Activated CD4-positive, alpha-beta T cell treated with anti-CD3 and anti-CD28 coated beads, Interleukin-2, amount 10 ng/mL, durations not matched to agents 24 days and 14 days (primary cell): Measurements from ENCODE around the gene UBR3. TPM values are rescaled to one million over a fixed set of nuclear protein-coding genes. Genes with fewer than 3 reads are reported as not detected.
"Not testable (repeated sequence)": the region's sequence is repeated elsewhere in the genome, so short reads cannot be mapped to it uniquely, and the experiment has no call there.

Experiments used
- DNase-seq: peaks from one replicate; pipeline ENCODE4 v3.0.0; 2022
- H3K27ac Mint-ChIP-seq: one replicate; pipeline ENCODE4 v1.8.0; 2022; ENCODE audit warnings: mild to moderate bottlenecking, mixed read lengths
- H3K27me3 Mint-ChIP-seq: one replicate; pipeline ENCODE4 v1.8.0; 2022; ENCODE audit warnings: mixed read lengths
- H3K36me3 Mint-ChIP-seq: one replicate; pipeline ENCODE4 v1.8.0; 2022; ENCODE audit warnings: low read depth, mild to moderate bottlenecking, mixed read lengths
- H3K4me1 Mint-ChIP-seq: one replicate; pipeline ENCODE4 v1.8.0; 2021; ENCODE audit warnings: mixed read lengths
- H3K4me3 Mint-ChIP-seq: one replicate; pipeline ENCODE4 v1.8.0; 2022; ENCODE audit warnings: mild to moderate bottlenecking, moderate library complexity, mixed read lengths
- H3K9me3 Mint-ChIP-seq: one replicate; pipeline ENCODE4 v1.8.0; 2021; ENCODE audit warnings: mixed read lengths
- intact Hi-C: fragments of 100-400 bp; cut with micrococcal nuclease; formaldehyde crosslinking; loops from one replicate; pipeline ENCODE4 v1.15.1; 2023
- total RNA-seq: library from RNA; stranded (reverse); gene quantifications from 2 replicates; pipeline ENCODE4 v1.2.3, GENCODE V29; 2022

The UBR3 gene
- total RNA-seq, 1 donor from 2014 or later, result 25.8 TPM

- Mint-ChIP-seq H3K27me3 (no peaks in the 10 kb centered on the region), H3K9me3 (no peaks in the 10 kb centered on the region), H3K36me3 (peaks cover 15% of the 10 kb centered on the region), H3K4me3 (no peak overlapping the region), H3K27ac (no peak overlapping the region), H3K4me1 (no peaks in the 10 kb centered on the region)
- intact Hi-C loops, result no loop called here
- no peak for DNase-seq
Measured at GRCh38 chr2:169910109-169910799, 83.0 kb downstream of the UBR3 start.

GRCh38 chr2:169911119-169911518, 83.9 kb downstream of the UBR3 start:
- Mint-ChIP-seq H3K4me3 (no peak overlapping the region), H3K36me3 (peaks cover 15% of the 10 kb centered on the region), H3K27ac (no peak overlapping the region), H3K27me3 (no peaks in the 10 kb centered on the region), H3K9me3 (no peaks in the 10 kb centered on the region), H3K4me1 (no peaks in the 10 kb centered on the region)
- no peak for DNase-seq
- intact Hi-C loops, result no loop called here

GRCh38 chr2:169916623-169917022, 89.4 kb downstream of the UBR3 start:
- Mint-ChIP-seq H3K4me1 (no peaks in the 10 kb centered on the region), H3K27me3 (no peaks in the 10 kb centered on the region), H3K27ac (no peak overlapping the region), H3K9me3 (no peaks in the 10 kb centered on the region), H3K36me3 (peaks cover 11% of the 10 kb centered on the region), H3K4me3 (no peak overlapping the region)
- no peak for DNase-seq
- intact Hi-C loops, result no loop called here

- Mint-ChIP-seq H3K4me3 (no peak overlapping the region), H3K36me3 (peaks cover 4% of the 10 kb centered on the region), H3K4me1 (no peaks in the 10 kb centered on the region), H3K9me3 (no peaks in the 10 kb centered on the region), H3K27ac (no peak overlapping the region), H3K27me3 (no peaks in the 10 kb centered on the region)
- DNase-seq, result no peak
- intact Hi-C loops, result no loop called here
Measured at GRCh38 chr2:169923977-169924376, 96.7 kb downstream of the UBR3 start.

GRCh38 chr2:169925968-169926367, 98.7 kb downstream of the UBR3 start:
- intact Hi-C loops, result loop anchor here (5.0 kb wide), 2 partner anchors 399 to 474 kb away; no protein-coding TSS in a partner anchor
- Mint-ChIP-seq H3K27ac (no peak overlapping the region), H3K9me3 (no peaks in the 10 kb centered on the region), H3K4me3 (no peak overlapping the region), H3K4me1 (no peaks in the 10 kb centered on the region), H3K36me3 (peaks cover 4% of the 10 kb centered on the region), H3K27me3 (no peaks in the 10 kb centered on the region)
- no peak for DNase-seq

GRCh38 chr2:169928463-169928864, 101.2 kb downstream of the UBR3 start:
- peaks cover 6% of the 10 kb centered on the region for H3K36me3 Mint-ChIP-seq
- intact Hi-C loops, result loop anchor here (1.0 to 5.0 kb wide), 3 partner anchors 100 to 476 kb away; no protein-coding TSS in a partner anchor
- no peak for DNase-seq

GRCh38 chr2:169933124-169933711, 106.0 kb downstream of the UBR3 start:
- no peak for DNase-seq
- no peaks in the 10 kb centered on the region for H3K4me1 Mint-ChIP-seq
- H3K27me3 Mint-ChIP-seq, result no peaks in the 10 kb centered on the region
- H3K27ac Mint-ChIP-seq, result no peak overlapping the region
- H3K36me3 Mint-ChIP-seq, result peaks cover 22% of the 10 kb centered on the region
- no peaks in the 10 kb centered on the region for H3K9me3 Mint-ChIP-seq
- intact Hi-C loops, result no loop called here
- no peak overlapping the region for H3K4me3 Mint-ChIP-seq

More at GRCh38 chr2:169928463-169928864, 101.2 kb downstream of the UBR3 start:
- Mint-ChIP-seq H3K4me3 (no peak overlapping the region), H3K27me3 (no peaks in the 10 kb centered on the region), H3K27ac (no peak overlapping the region), H3K4me1 (no peaks in the 10 kb centered on the region), H3K9me3 (no peaks in the 10 kb centered on the region)

- H3K36me3 Mint-ChIP-seq, result peaks cover 22% of the 10 kb centered on the region
- DNase-seq, H3K4me1 Mint-ChIP-seq, H3K9me3 Mint-ChIP-seq, H3K4me3 Mint-ChIP-seq, intact Hi-C loops, H3K27me3 Mint-ChIP-seq, H3K27ac Mint-ChIP-seq: not testable (repeated sequence)
Measured at GRCh38 chr2:169936652-169937051, 109.4 kb downstream of the UBR3 start.

- Mint-ChIP-seq H3K4me3 (no peak overlapping the region), H3K4me1 (peaks cover 6% of the 10 kb centered on the region), H3K9me3 (no peaks in the 10 kb centered on the region), H3K27me3 (no peaks in the 10 kb centered on the region), H3K36me3 (peaks cover 14% of the 10 kb centered on the region), H3K27ac (no peak overlapping the region)
- intact Hi-C loops, result no loop called here
- DNase-seq, result no peak
Measured at GRCh38 chr2:169945515-169945914, 118.3 kb downstream of the UBR3 start.

GRCh38 chr2:169946092-169946491, 118.8 kb downstream of the UBR3 start:
- no peaks in the 10 kb centered on the region for H3K9me3 Mint-ChIP-seq
- no peak overlapping the region for H3K4me3 Mint-ChIP-seq
- no peak overlapping the region for H3K27ac Mint-ChIP-seq
- no peaks in the 10 kb centered on the region for H3K27me3 Mint-ChIP-seq
- intact Hi-C loops, result no loop called here
- peaks cover 14% of the 10 kb centered on the region for H3K36me3 Mint-ChIP-seq
- peaks cover 6% of the 10 kb centered on the region for H3K4me1 Mint-ChIP-seq
- DNase-seq, result no peak

- DNase-seq, result no peak
- no peaks in the 10 kb centered on the region for H3K9me3 Mint-ChIP-seq
- H3K4me3 Mint-ChIP-seq, result no peak overlapping the region
- H3K4me1 Mint-ChIP-seq, result peaks cover 6% of the 10 kb centered on the region
- intact Hi-C loops, result no loop called here
- no peaks in the 10 kb centered on the region for H3K27me3 Mint-ChIP-seq
- peaks cover 14% of the 10 kb centered on the region for H3K36me3 Mint-ChIP-seq
- no peak overlapping the region for H3K27ac Mint-ChIP-seq
Measured at GRCh38 chr2:169946546-169946945, 119.3 kb downstream of the UBR3 start.

GRCh38 chr2:169955940-169956339, 128.7 kb downstream of the UBR3 start:
- no peak overlapping the region for H3K4me3 Mint-ChIP-seq
- H3K9me3 Mint-ChIP-seq, result no peaks in the 10 kb centered on the region
- peaks cover 12% of the 10 kb centered on the region for H3K36me3 Mint-ChIP-seq

GRCh38 chr2:169957219-169957618, 130.0 kb downstream of the UBR3 start:
- H3K27ac Mint-ChIP-seq, H3K27me3 Mint-ChIP-seq, H3K4me1 Mint-ChIP-seq, H3K9me3 Mint-ChIP-seq, H3K4me3 Mint-ChIP-seq, DNase-seq, intact Hi-C loops: not testable (repeated sequence)
- peaks cover 18% of the 10 kb centered on the region for H3K36me3 Mint-ChIP-seq

More at GRCh38 chr2:169955940-169956339, 128.7 kb downstream of the UBR3 start:
- Mint-ChIP-seq H3K27me3 (no peaks in the 10 kb centered on the region), H3K4me1 (peaks cover 3% of the 10 kb centered on the region), H3K27ac (no peak overlapping the region)
- intact Hi-C loops, result no loop called here
- no peak for DNase-seq

GRCh38 chr2:169961911-169962310, 134.7 kb downstream of the UBR3 start:
- DNase-seq, result no peak

More at GRCh38 chr2:169961911-169962310, 134.7 kb downstream of the UBR3 start:
- Mint-ChIP-seq H3K4me1 (no peaks in the 10 kb centered on the region), H3K4me3 (no peak overlapping the region), H3K27ac (no peak overlapping the region), H3K27me3 (no peaks in the 10 kb centered on the region), H3K9me3 (no peaks in the 10 kb centered on the region), H3K36me3 (peaks cover 19% of the 10 kb centered on the region)
- intact Hi-C loops, result no loop called here
